ENCODE data around the gene ABCC2. TPM values are rescaled to one million over a fixed set of nuclear protein-coding genes. Genes with fewer than 3 reads are reported as not detected.
A peak's percentile ranks its signal among the peaks of the same experiment; 100 is the strongest.
"Not testable (repeated sequence)": the region's sequence is repeated elsewhere in the genome, so short reads cannot be mapped to it uniquely, and the experiment has no call there.

Gene ABCC2
- total RNA-seq = 100 to 1,000 TPM in 1 of 4 donors, 10 to 100 TPM in 2, 1 to 10 TPM in 1; 9.9 to 156 (median 64.6) TPM

GRCh38 chr10:99782447-99783286 lies at the start of gene ABCC2:
Gene ABCC2 (plus strand): TSS chr10:99782640. CDS start chr10:99782845, 205 bp downstream.
- TF ChIP-seq POLR2A (IDR thresholded peaks at IDR 0.05) = no peak
- TF ChIP-seq, protein P1, sequence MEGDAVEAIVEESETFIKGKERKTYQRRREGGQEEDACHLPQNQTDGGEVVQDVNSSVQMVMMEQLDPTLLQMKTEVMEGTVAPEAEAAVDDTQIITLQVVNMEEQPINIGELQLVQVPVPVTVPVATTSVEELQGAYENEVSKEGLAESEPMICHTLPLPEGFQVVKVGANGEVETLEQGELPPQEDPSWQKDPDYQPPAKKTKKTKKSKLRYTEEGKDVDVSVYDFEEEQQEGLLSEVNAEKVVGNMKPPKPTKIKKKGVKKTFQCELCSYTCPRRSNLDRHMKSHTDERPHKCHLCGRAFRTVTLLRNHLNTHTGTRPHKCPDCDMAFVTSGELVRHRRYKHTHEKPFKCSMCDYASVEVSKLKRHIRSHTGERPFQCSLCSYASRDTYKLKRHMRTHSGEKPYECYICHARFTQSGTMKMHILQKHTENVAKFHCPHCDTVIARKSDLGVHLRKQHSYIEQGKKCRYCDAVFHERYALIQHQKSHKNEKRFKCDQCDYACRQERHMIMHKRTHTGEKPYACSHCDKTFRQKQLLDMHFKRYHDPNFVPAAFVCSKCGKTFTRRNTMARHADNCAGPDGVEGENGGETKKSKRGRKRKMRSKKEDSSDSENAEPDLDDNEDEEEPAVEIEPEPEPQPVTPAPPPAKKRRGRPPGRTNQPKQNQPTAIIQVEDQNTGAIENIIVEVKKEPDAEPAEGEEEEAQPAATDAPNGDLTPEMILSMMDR (IDR thresholded peaks at IDR 0.05) = no peak
- peaks cover 0 to 6% (median 0%) of the 10 kb centered on the region in 4 donors for H3K4me1 ChIP-seq
- H3K27me3 ChIP-seq = no peaks in the 10 kb centered on the region
- peak within 1 kb of the TSS in 2 of 4 donors; percentile 28 to 45 for H3K4me3 ChIP-seq
- H3K27ac ChIP-seq = peak within 1 kb of the TSS in 2 of 4 donors; percentile 14 to 36
- DNase-seq = peak in 1 of 3 donors; percentile 59
- H3K9me3 ChIP-seq = no peaks in the 10 kb centered on the region
- no peaks in the 10 kb centered on the region for H3K36me3 ChIP-seq

- Histone ChIP-seq H3K4me1 (peaks cover 0 to 23% (median 4%) of the 10 kb centered on the region in 4 donors), H3K9me3 (no peaks in the 10 kb centered on the region), H3K27me3 (no peaks in the 10 kb centered on the region), H3K27ac (no peak overlapping the region), H3K4me3 (peak overlapping the region in 3 of 4 donors; percentile 22 to 86 (median 80)), H3K36me3 (peaks cover 0 to 23% (median 0%) of the 10 kb centered on the region in 3 donors)
- no peak for DNase-seq
- TF ChIP-seq, protein P1 (IDR thresholded peaks at IDR 0.05) = no peak
- TF ChIP-seq POLR2A (IDR thresholded peaks at IDR 0.05) = no peak
Observed at GRCh38 chr10:99733366-99733765, 49.1 kb upstream of the ABCC2 start.

DNA sequence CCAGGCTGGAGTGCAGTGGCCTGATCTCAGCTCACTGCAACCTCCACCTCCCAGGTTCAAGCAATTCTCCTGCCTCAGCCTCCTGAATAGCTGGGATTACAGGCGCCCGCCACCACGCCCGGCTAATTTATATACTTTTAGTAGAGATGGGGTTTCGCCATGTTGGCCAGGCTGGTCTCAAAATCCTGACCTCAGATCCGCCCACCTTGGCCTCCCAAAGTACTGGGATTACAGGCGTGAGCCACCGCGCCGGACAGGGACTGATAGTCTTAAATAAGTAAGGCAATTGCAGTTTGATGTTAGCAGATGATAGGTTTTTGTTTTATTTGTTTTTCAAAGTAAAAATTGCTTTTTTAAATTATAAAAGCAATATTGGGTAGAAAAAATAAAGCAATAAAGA lies 48.3 kb upstream of the ABCC2 start:
- H3K27ac ChIP-seq, H3K4me3 ChIP-seq: not testable (repeated sequence)

GRCh38 chr10:99740260-99740659 lies 42.2 kb upstream of the ABCC2 start:
- Histone ChIP-seq H3K4me1 (no peaks in the 10 kb centered on the region), H3K4me3 (no peak overlapping the region), H3K36me3 (peaks cover 0 to 90% (median 0%) of the 10 kb centered on the region in 3 donors), H3K9me3 (peaks cover 0 to 14% (median 1%) of the 10 kb centered on the region in 4 donors), H3K27ac (no peak overlapping the region), H3K27me3 (no peaks in the 10 kb centered on the region)
- TF ChIP-seq, protein P1 (IDR thresholded peaks at IDR 0.05) = no peak
- TF ChIP-seq POLR2A (IDR thresholded peaks at IDR 0.05) = no peak
- DNase-seq = no peak

More for the DNA sequence above, 48.3 kb upstream of the ABCC2 start:
- Histone ChIP-seq H3K36me3 (peaks cover 0 to 31% (median 0%) of the 10 kb centered on the region in 3 donors), H3K4me1 (peaks cover 0 to 23% (median 4%) of the 10 kb centered on the region in 4 donors)
- H3K27me3 ChIP-seq, DNase-seq, H3K9me3 ChIP-seq: not testable (repeated sequence)

DNA sequence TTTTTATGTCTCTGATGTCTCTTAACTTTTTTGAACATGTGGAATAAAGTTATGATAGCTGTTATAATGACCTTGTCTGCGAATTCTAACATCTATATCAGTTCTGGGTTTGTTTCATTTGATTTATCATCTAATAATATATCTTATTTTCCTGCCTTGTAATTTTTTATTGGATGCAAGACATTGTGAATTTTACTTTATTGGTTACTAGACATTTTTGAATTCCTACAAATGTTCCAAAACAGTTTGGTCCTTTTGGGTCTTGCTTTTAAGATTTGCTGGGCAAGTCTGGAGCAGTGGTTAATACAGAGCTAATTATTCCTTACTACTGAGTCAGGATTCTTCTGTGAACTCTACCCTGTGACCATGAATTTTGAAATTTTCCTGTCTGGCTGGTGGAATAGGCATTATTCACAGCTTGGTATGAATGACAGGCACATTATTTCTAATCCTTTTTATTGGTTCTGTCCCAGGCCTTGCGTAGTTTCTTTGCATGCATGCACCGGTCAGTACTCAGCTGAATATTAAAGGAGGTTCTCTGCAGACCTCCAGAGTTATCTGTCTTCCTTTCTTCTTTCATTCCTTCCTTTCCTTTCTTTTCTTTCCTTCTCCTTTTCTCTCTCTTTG lies 41.4 kb upstream of the ABCC2 start:
- no peaks in the 10 kb centered on the region for H3K27me3 ChIP-seq
- no peaks in the 10 kb centered on the region for H3K4me1 ChIP-seq
- TF ChIP-seq, protein P1 (IDR thresholded peaks at IDR 0.05) = no peak
- no peak for TF ChIP-seq POLR2A (IDR thresholded peaks at IDR 0.05)
- no peak for DNase-seq
- peaks cover 0 to 96% (median 0%) of the 10 kb centered on the region in 3 donors for H3K36me3 ChIP-seq
- no peak overlapping the region for H3K4me3 ChIP-seq
- no peak overlapping the region for H3K27ac ChIP-seq
- peaks cover 0 to 14% (median 1%) of the 10 kb centered on the region in 4 donors for H3K9me3 ChIP-seq

GRCh38 chr10:99742254-99742653 lies 40.2 kb upstream of the ABCC2 start:
- Histone ChIP-seq H3K27me3 (no peaks in the 10 kb centered on the region), H3K4me3 (no peak overlapping the region), H3K4me1 (no peaks in the 10 kb centered on the region), H3K36me3 (peaks cover 0 to 96% (median 0%) of the 10 kb centered on the region in 3 donors), H3K9me3 (peaks cover 0 to 14% (median 1%) of the 10 kb centered on the region in 4 donors), H3K27ac (no peak overlapping the region)
- DNase-seq = no peak
- no peak for TF ChIP-seq POLR2A (IDR thresholded peaks at IDR 0.05)
